Amniotic stem cell (primary cell): Measurements from ENCODE around the gene ALDH4A1.
"Not testable (repeated sequence)": the region's sequence is repeated elsewhere in the genome, so short reads cannot be mapped to it uniquely, and the experiment has no call there.

Experiments used
- DNase-seq: peaks from one replicate; lab custom pipeline; 2025; lab: John Stamatoyannopoulos, UW

The ALDH4A1 gene

GRCh38 chr1:18855573-18855972 lies 46.8 kb downstream of the ALDH4A1 start:
- no peak for DNase-seq

- no peak for DNase-seq
Measured at GRCh38 chr1:18854331-18855025, 47.9 kb downstream of the ALDH4A1 start.

GRCh38 chr1:18852501-18852900 lies 49.9 kb downstream of the ALDH4A1 start:
- no peak for DNase-seq

DNA sequence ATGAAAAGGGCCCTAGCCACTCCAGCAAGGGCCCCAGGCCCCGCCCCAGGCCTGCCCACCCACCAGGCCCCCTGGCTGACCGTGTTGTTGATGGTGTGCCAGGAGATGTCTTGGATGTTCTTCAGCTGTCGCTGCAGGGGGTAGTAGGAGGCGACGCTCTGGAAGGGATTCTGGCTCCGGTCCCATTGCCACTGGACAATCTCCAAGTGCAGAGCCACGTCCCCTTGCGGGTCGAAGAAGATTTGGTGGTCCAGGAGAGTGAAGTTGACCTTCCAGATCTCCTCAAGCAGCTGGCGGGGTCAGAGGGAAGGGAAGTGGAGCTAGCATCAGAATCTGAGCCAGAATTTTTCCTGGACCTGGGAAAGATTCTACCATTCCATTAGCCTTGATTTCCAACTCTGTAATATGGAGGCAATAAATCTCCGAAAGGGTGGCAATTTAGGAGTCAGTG lies 53.1 kb downstream of the ALDH4A1 start:
- DNase-seq: no peak

GRCh38 chr1:18847723-18848122 lies 54.6 kb downstream of the ALDH4A1 start:
- DNase-seq: not testable (repeated sequence)

DNA sequence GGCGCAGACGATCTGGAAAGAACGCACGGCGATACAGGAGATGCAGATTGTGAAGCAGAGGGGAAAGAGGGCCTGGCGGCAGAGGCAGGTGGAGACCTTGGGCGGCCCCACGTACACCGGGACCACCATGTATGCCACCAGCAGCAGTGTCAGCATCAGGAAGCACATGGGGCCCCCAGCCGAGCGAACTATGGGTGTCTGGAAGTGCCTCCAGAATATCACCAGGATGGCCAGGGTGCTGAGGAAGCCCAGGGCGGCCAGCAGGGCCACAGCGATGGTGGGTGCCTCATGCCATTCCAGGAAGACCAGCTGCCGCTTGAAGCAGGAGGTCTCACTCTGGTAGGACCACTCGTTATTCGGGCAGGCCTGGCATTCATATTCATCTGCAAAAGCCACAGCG lies 62.2 kb downstream of the ALDH4A1 start:
- DNase-seq: no peak

DNA sequence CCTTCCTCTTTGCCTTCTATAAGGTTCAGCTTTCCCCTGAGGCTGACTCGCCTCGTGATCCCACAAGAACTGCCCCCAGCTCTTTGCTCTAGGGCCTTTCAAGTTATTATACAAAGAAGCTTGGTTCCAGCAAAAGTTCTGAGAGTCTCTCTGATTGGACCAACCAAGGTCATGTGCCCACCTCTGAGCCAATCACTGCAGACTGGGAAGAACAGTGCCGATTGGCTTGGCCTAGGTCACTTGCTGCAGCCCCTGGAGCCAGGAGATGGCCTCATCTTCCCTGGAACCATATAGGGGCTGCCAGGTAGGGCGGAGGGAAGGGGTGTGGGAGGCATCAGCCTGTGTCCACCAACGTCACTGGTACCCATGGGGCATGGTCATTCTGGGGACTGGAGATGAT lies 65.7 kb downstream of the ALDH4A1 start:
- no peak for DNase-seq

DNA sequence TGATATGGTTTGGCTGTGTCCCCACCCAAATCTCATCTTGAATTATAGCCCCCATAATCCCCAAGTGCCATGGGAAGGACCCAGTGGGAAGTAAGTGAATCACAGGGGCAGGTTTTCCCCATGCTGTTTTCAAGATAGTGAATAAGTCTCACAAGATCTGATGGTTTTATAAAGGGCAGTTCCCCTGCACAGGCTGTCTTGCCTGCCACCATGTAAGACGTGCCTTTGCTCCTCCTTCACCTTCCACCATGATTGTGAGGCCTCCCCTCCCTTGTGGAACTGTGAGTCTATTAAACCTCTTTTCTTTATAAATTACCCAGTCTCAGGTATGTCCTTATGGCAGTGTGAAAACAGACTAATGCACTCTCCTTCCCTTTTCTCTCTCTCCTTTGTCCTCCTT lies 70.0 kb downstream of the ALDH4A1 start:
- DNase-seq: not testable (repeated sequence)

GRCh38 chr1:18831656-18832055 lies 70.7 kb downstream of the ALDH4A1 start:
- DNase-seq: no peak

- DNase-seq: no peak
Measured at GRCh38 chr1:18830596-18830995, 71.8 kb downstream of the ALDH4A1 start.

- DNase-seq: no peak
Measured at GRCh38 chr1:18829671-18830070, 72.7 kb downstream of the ALDH4A1 start.

DNA sequence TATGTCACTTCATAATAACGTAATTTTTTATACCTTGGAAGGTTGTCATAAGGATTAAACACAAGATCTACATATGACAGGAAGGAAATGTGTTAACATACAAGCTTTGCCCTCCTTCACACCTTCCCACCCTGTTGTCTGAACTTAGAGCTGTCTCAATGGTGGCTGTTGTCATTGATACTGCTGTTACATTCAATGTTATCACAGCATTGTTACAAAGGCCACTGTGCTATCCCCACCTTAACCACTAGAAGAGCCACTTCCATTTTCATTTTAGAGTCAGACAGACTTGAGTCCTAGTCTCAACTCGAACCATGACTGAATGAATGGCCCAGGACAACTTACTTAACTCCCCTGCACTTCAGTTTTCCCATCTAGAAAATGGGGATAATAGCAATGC lies 74.1 kb downstream of the ALDH4A1 start:
- no peak for DNase-seq

GRCh38 chr1:18823438-18823837 lies 78.9 kb downstream of the ALDH4A1 start:
- DNase-seq: no peak
